Endothelial cell of umbilical vein (primary cell): Measurements from ENCODE around the gene FRMD4A. TPM values are rescaled to one million over a fixed set of nuclear protein-coding genes. Genes with fewer than 3 reads are reported as not detected.
"Not testable (repeated sequence)": the region's sequence is repeated elsewhere in the genome, so short reads cannot be mapped to it uniquely, and the experiment has no call there.

Source experiments
- BruUV-seq: library from RNA; stranded (reverse); fragments of 400-500 nt; replicated peaks from 2 replicates; lab custom pipeline; 2021; lab: Mats Ljungman, UMichigan
- CTCF ChIA-PET: fragments of 300-600, 350-600 bp; sonication (Branson Sonifier 250); formaldehyde crosslinking; loops from one replicate; lab custom pipeline; 2021; ENCODE audit warnings: antibody characterized with exemption, inconsistent platforms; lab: Charles Lee
- POLR2A ChIA-PET: fragments of 300-600, 350-600 bp; sonication (Branson Sonifier 250); formaldehyde crosslinking; loops from one replicate; lab custom pipeline; 2021; ENCODE audit warnings: antibody characterized with exemption, inconsistent platforms; lab: Charles Lee
- DNase-seq: peaks from one replicate; pipeline ENCODE4 v3.0.0-alpha.2; 2011; ENCODE audit warnings: low read depth, low spot score
- FAIRE-seq: peaks from 2 replicates; lab custom pipeline; 2011; peaks lifted over from hg19 to GRCh38; lab: Jason Lieb, UNC
- H2AFZ ChIP-seq: 2 replicates; pipeline ENCODE4 v1.6.0; 2012; ENCODE audit warnings: low read depth, low read length, control low read depth, inconsistent platforms
- H3K27ac ChIP-seq: 2 replicates; pipeline ENCODE4 v1.5.1; 2011; ENCODE audit warnings: low read depth, mild to moderate bottlenecking, control low read depth, low read length, moderate library complexity; ENCODE audit not compliant: insufficient read depth
- H3K27me3 ChIP-seq, 2 experiments: 2 replicates each; pipeline versions ENCODE4 v1.6.0 to v1.6.1; 2011; ENCODE audit warnings: low read length in 2 of 2, mixed read lengths in 1 of 2; ENCODE audit not compliant: control insufficient read depth in 2 of 2, insufficient read depth in 2 of 2
- H3K36me3 ChIP-seq, 2 experiments: 2 replicates in 1 of 2; 3 replicates in 1 of 2; pipeline ENCODE4 v1.5.1; 2011; ENCODE audit warnings: low read length in 2 of 2, mild to moderate bottlenecking in 1 of 2, moderate library complexity in 1 of 2; ENCODE audit not compliant: control insufficient read depth in 2 of 2, insufficient read depth in 2 of 2; ENCODE audit errors: extremely low read depth in 1 of 2
- H3K4me1 ChIP-seq: 3 replicates; pipeline ENCODE4 v1.5.1; 2011; ENCODE audit warnings: mild to moderate bottlenecking, low read length; ENCODE audit not compliant: control insufficient read depth, insufficient read depth; ENCODE audit errors: extremely low read depth
- H3K4me2 ChIP-seq: 2 replicates; pipeline ENCODE4 v1.6.1; 2011; ENCODE audit warnings: low read length, control low read depth, mixed read lengths; ENCODE audit not compliant: insufficient read depth
- H3K4me3 ChIP-seq, 3 experiments: fragments of 200-600 bp in 1 of 3; sonication (generic), shearing (Covaris generic) in 1 of 3; replicated peaks in 1 of 3; 2 replicates each; pipeline ENCODE4 v1.5.1; 2011 to 2016; ENCODE audit warnings: control low read depth in 3 of 3, low read length in 3 of 3, mild to moderate bottlenecking in 2 of 3, inconsistent platforms in 1 of 3, low read depth in 1 of 3, moderate library complexity in 1 of 3; ENCODE audit not compliant: insufficient read depth in 1 of 3
- H3K79me2 ChIP-seq: 2 replicates; pipeline ENCODE4 v1.6.0; 2012; ENCODE audit warnings: low read length, inconsistent platforms; ENCODE audit not compliant: control insufficient read depth, insufficient read depth
- H3K9ac ChIP-seq: replicated peaks from 2 replicates; pipeline ENCODE3; 2011; ENCODE audit warnings: low read length, control low read depth; ENCODE audit not compliant: insufficient read depth; ENCODE audit errors: extremely low read depth
- H3K9me1 ChIP-seq: replicated peaks from 3 replicates; pipeline ENCODE4 v1.6.0; 2011; ENCODE audit warnings: mild to moderate bottlenecking, low read length; ENCODE audit not compliant: control insufficient read depth, insufficient read depth; ENCODE audit errors: extremely low read depth
- H3K9me3 ChIP-seq: replicated peaks from 2 replicates; pipeline ENCODE4 v1.5.1; 2012; ENCODE audit warnings: low read length, inconsistent platforms; ENCODE audit not compliant: control insufficient read depth, insufficient read depth
- H4K20me1 ChIP-seq: replicated peaks from 2 replicates; pipeline ENCODE3; 2011; ENCODE audit warnings: mild to moderate bottlenecking, low read length; ENCODE audit not compliant: control insufficient read depth, insufficient read depth; ENCODE audit errors: extremely low read depth
- CTCF ChIP-seq, 2 donors: IDR thresholded peaks; 1 replicate in 1 of 2; 2 replicates in 1 of 2; pipeline ENCODE4 v1.5.1; 2011; ENCODE audit warnings: low read length in 2 of 2, mild to moderate bottlenecking in 2 of 2, moderate library complexity in 2 of 2, control low read depth in 1 of 2, inconsistent platforms in 1 of 2, low read depth in 1 of 2; ENCODE audit not compliant: insufficient read depth in 1 of 2; ENCODE audit errors: extremely low read depth in 1 of 2
- EZH2 ChIP-seq: IDR thresholded peaks from 2 replicates; pipeline ENCODE4 v1.6.1; 2012; ENCODE audit warnings: borderline replicate concordance, low read depth, mild to moderate bottlenecking, moderate library complexity, low read length, inconsistent platforms; ENCODE audit not compliant: severe bottlenecking
- FOS ChIP-seq: IDR thresholded peaks from 2 replicates; pipeline ENCODE4 v1.6.1; 2011; ENCODE audit warnings: mild to moderate bottlenecking, low read length, moderate library complexity, borderline replicate concordance; ENCODE audit not compliant: insufficient read depth
- GATA2 ChIP-seq: IDR thresholded peaks from 2 replicates; pipeline ENCODE4 v1.7.0; 2011; ENCODE audit warnings: low read depth, mild to moderate bottlenecking, moderate library complexity, mixed read lengths, low read length; ENCODE audit not compliant: insufficient read length, insufficient read depth
- JUN ChIP-seq: IDR thresholded peaks from 2 replicates; pipeline ENCODE4 v1.6.1; 2011; ENCODE audit warnings: borderline replicate concordance, low read depth; ENCODE audit not compliant: insufficient read length, insufficient read depth
- MAX ChIP-seq: IDR thresholded peaks from 2 replicates; pipeline ENCODE4 v1.6.1; 2011; ENCODE audit not compliant: insufficient read depth, insufficient read length
- MYC ChIP-seq: IDR thresholded peaks from one replicate; pipeline ENCODE4 v1.6.1; 2011; ENCODE audit warnings: mild to moderate bottlenecking, low read depth, low read length
- POLR2A ChIP-seq: IDR thresholded peaks from 2 replicates; pipeline ENCODE4 v1.6.1; 2012; ENCODE audit warnings: low read depth, mild to moderate bottlenecking, control low read depth, low read length
- POLR2AphosphoS5 ChIP-seq: IDR thresholded peaks from 2 replicates; pipeline ENCODE4 v1.6.1; 2012; ENCODE audit warnings: low read depth, mild to moderate bottlenecking, control low read depth, low read length, moderate library complexity; ENCODE audit not compliant: insufficient read depth
- dilution Hi-C: fragments of 300-500 bp; cut with MboI; formaldehyde crosslinking; loops from one replicate; pipeline ENCODE4 v1.15.0; 2019; ENCODE audit warnings: low sequenced_read_pairs; ENCODE audit not compliant: extremely low pct_ligation_motif_present
- intact Hi-C: fragments of 100-400 bp; cut with micrococcal nuclease; formaldehyde crosslinking; loops from one replicate; pipeline ENCODE4 v1.10.0; 2022
- polyA plus RNA-seq, 4 experiments: library from polyadenylated mRNA; depleted of rRNA in 3 of 4; stranded (reverse) in 3 of 4; unstranded in 1 of 4; fragments of >200 nt; gene quantifications; 2 replicates each; pipeline versions ENCODE4 v1.2.1 to v1.2.3, GENCODE V29; 2011 to 2012; ENCODE audit warnings: missing spikeins in 1 of 4
- total RNA-seq: library from RNA; stranded (reverse); gene quantifications from 2 replicates; pipeline ENCODE4 v1.2.3, GENCODE V29; 2021

The FRMD4A gene
- total and polyA plus RNA-seq, 2 donors (not counting 3 experiments of a cell fraction or from before 2014, with no cell fraction given) = 123 to 148 TPM

GRCh38 chr10:13955409-13956068 is 375.2 kb downstream of the FRMD4A start:
- Histone ChIP-seq H3K27ac (no peak overlapping the region), H3K4me1 (peaks cover 15% of the 10 kb centered on the region), H3K4me2 (no peak overlapping the region), H4K20me1 (no peaks in the 10 kb centered on the region), H3K9ac (no peak overlapping the region), H3K4me3 (no peak overlapping the region), H2AFZ (no peak overlapping the region), H3K9me1 (no peaks in the 10 kb centered on the region), H3K27me3 (no peaks in the 10 kb centered on the region), H3K36me3 (no peaks in the 10 kb centered on the region), H3K79me2 (no peaks in the 10 kb centered on the region), H3K9me3 (no peaks in the 10 kb centered on the region)
- BruUV-seq = no TSS peak
- ChIA-PET POLR2A (no interaction called here), CTCF (no interaction called here)
- no peak for TF ChIP-seq CTCF (IDR thresholded peaks at IDR 0.05; ENCODE audit: extremely low read depth in 1 of 2, insufficient read depth in 1 of 2, low read depth in 1 of 2, low read length in 2 of 2)
- TF ChIP-seq MAX = no peak
- TF ChIP-seq POLR2AphosphoS5 = no peak
- no peak for TF ChIP-seq GATA2
- TF ChIP-seq MYC = no peak
- no peak for TF ChIP-seq POLR2A
- TF ChIP-seq JUN = no peak
- no peak for TF ChIP-seq EZH2
- TF ChIP-seq FOS = no peak
- no peak for DNase-seq
- dilution Hi-C loops = no loop called here
- no peak for FAIRE-seq
- intact Hi-C loops = no loop called here

- H3K36me3 ChIP-seq, H3K9ac ChIP-seq, H3K4me3 ChIP-seq, BruUV-seq, dilution Hi-C loops, H3K79me2 ChIP-seq, POLR2A ChIA-PET, H3K27me3 ChIP-seq, FAIRE-seq, H3K9me1 ChIP-seq, H3K27ac ChIP-seq, intact Hi-C loops, H3K9me3 ChIP-seq, H3K4me2 ChIP-seq, H2AFZ ChIP-seq, DNase-seq, CTCF ChIA-PET, H4K20me1 ChIP-seq: not testable (repeated sequence)
- peaks cover 10% of the 10 kb centered on the region for H3K4me1 ChIP-seq
Measured at GRCh38 chr10:13954195-13954594, 376.5 kb downstream of the FRMD4A start.
